IPS DF 4.7 (cell line): Measurements from ENCODE around the gene LRIF1.
A peak's percentile ranks its signal among the peaks of the same experiment; 100 is the strongest.
"Not testable (repeated sequence)": the region's sequence is repeated elsewhere in the genome, so short reads cannot be mapped to it uniquely, and the experiment has no call there.

Experiments used
- DNase-seq: peaks from one replicate; pipeline ENCODE4 v3.0.0-alpha.2; 2013; ENCODE audit warnings: low spot score; ENCODE audit errors: extremely low read depth

The LRIF1 gene, protein sequence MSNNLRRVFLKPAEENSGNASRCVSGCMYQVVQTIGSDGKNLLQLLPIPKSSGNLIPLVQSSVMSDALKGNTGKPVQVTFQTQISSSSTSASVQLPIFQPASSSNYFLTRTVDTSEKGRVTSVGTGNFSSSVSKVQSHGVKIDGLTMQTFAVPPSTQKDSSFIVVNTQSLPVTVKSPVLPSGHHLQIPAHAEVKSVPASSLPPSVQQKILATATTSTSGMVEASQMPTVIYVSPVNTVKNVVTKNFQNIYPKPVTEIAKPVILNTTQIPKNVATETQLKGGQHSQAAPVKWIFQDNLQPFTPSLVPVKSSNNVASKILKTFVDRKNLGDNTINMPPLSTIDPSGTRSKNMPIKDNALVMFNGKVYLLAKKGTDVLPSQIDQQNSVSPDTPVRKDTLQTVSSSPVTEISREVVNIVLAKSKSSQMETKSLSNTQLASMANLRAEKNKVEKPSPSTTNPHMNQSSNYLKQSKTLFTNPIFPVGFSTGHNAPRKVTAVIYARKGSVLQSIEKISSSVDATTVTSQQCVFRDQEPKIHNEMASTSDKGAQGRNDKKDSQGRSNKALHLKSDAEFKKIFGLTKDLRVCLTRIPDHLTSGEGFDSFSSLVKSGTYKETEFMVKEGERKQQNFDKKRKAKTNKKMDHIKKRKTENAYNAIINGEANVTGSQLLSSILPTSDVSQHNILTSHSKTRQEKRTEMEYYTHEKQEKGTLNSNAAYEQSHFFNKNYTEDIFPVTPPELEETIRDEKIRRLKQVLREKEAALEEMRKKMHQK

GRCh38 chr1:110963691-110964454, at the start of gene LRIF1:
LRIF1 (minus strand) TSS chr1:110963922; CDS start chr1:110963688, 234 bp downstream.
- DNase-seq = peak; percentile 94

DNA sequence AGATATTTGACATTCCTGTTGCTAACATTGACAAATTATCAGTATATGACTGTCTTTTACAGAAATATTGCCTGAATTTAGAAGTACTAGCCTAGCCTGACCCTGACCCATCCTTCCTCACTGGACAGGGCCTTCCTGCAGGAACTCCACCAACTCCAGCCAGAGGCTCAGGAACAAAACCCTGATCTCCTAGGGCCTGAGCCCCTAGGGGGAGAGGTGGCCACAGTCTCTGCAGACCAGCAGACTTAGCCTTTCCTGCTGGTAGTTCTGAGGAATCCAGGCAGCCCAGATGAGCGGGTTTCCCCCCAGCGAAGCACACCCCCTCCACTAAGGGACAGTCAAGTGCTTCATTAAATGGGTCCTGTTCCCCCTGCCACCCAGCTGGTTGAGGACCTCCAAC, 44.3 kb upstream of the LRIF1 start:
- no peak for DNase-seq

GRCh38 chr1:111006556-111006955, 42.8 kb upstream of the LRIF1 start:
- DNase-seq = no peak

DNA sequence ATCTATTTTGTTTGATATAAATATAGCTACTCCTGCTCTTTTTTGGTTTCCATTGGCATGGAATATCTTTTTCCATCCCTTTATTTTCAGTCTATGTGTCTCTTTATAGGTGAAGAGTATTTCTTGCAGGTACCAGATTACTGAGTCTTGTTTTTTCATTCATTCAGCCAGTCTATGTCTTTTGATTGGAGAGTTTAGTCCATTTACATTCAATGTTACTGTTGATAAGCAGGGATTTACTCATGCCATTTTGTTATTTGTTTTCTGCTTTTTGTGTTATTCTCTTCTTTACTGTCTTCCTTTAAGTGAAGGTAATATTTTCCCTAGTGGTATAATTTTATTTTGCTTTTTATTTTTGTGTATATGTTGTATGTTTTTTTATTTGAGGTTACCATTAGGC, 35.9 kb upstream of the LRIF1 start:
- DNase-seq = not testable (repeated sequence)

GRCh38 chr1:110992329-110992728, 28.6 kb upstream of the LRIF1 start:
- DNase-seq = not testable (repeated sequence)

GRCh38 chr1:110991295-110991694, 27.6 kb upstream of the LRIF1 start:
- not testable (repeated sequence) for DNase-seq

- no peak for DNase-seq
Observed at GRCh38 chr1:110990541-110990940, 26.8 kb upstream of the LRIF1 start.

- DNase-seq = no peak
Observed at GRCh38 chr1:110986407-110986891, 22.7 kb upstream of the LRIF1 start.

DNA sequence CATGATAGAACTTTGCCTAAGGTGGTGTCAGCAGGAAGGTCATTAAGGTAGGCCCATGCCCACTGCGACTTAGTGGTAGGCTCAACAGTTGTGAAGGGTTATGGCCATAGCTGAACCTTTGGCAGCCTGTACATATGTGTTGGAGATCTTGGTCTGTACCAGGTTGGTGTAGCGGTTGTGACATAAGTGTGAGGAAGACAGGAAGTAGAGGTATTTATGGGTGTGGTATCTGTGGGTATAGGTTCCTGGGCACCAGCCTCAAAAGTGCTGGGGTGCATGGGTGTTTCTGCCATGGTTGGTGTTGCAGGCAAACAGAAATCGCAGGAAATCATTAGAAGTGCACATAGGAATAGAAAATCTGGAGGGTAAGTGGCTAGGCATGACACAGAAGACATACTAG, 18.6 kb upstream of the LRIF1 start:
- no peak for DNase-seq

- no peak for DNase-seq
Observed at GRCh38 chr1:110979154-110979553, 15.4 kb upstream of the LRIF1 start.

DNA sequence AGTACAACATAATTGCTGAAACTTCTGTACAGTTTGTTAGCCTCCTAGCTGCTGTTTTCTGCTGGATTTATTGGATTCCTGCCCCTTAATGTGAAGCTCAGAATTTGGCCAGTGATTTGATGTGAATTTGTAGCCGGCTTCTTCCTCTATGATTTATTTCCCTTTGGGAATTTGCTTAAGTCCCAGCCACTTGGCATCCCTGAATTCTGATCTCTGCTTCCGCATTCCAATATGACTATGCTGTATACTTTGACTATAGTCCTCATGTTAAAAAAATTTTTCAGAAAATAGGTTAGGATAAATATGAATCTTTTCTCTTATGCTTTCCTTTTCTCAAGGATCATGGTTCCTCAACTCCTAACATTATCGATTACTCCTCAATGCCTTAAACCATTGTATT, 12.4 kb upstream of the LRIF1 start:
- DNase-seq = no peak

- no peak for DNase-seq
Observed at GRCh38 chr1:110975265-110975664, 11.5 kb upstream of the LRIF1 start.

DNA sequence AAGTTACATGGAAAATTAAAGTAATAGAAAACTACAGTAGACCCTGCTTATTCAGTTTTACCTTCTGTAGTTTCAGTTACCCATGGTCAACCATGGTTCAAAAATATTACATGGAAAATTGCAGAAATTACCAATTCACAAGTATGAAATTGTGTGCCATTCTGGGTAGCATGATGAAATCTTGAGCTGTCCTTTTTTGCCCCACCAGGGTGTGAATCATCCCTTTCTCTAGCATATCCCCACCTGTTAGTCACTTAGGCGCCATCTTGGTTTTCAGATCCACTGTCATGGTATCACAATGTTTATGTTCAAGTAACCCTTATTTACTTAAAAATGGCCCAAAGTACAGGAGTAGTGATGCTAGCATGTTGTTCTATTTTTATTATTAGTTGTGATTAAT, 3.5 kb upstream of the LRIF1 start:
- DNase-seq = no peak

GRCh38 chr1:110964455-110964903, 757 bp upstream of the LRIF1 start:
- no peak for DNase-seq

- no peak for DNase-seq
Observed at GRCh38 chr1:110962892-110963690, 631 bp downstream of the LRIF1 start.

DNA sequence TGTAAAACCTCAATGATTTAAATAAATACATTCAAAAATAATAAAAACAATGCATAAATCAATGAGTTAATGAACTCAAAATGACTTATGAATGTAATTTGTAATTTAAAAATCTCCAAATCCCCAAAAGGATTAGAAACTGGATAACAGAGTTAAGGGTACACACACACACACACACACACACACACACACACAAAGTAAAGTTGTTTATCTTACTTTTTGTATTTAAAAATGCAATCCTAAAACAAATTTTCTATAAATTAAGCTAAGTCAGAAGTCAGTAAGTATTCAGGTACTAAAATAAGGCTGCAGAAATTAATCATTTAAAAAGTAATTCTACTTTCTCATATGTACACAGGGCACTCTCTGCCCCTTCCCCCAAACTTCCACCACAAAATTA, 1.8 kb downstream of the LRIF1 start:
- DNase-seq = no peak

DNA sequence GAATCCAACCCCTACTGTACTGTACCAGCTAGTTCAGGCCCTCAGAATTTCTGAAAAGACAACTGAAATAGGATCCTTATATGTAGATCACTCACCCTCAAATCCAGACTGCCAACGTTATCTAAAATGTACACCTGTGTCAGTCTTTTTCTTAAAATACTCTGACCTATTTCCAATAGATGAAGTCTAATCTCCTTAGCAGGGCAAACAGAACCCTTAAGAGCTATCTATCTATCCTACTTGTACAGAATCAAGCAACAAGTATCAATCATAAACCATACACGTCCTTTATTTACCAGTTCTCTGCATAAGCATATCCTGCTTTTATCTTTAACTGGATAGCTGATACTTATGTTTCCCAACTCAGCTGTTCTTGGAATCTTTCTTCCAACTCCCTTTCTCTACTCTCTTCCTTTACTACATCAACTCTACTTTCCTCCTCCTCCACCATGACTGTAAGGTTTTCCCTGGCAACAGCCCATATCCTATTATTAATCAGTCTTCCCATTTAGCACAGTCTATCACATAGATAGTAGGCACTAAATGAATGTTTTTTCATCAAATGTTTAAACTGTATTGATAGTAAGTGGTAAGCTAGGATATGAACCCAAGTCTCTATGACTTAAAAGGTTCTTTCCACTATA, 2.8 kb downstream of the LRIF1 start:
- no peak for DNase-seq

GRCh38 chr1:110957798-110958197, 5.9 kb downstream of the LRIF1 start:
- DNase-seq = no peak

DNA sequence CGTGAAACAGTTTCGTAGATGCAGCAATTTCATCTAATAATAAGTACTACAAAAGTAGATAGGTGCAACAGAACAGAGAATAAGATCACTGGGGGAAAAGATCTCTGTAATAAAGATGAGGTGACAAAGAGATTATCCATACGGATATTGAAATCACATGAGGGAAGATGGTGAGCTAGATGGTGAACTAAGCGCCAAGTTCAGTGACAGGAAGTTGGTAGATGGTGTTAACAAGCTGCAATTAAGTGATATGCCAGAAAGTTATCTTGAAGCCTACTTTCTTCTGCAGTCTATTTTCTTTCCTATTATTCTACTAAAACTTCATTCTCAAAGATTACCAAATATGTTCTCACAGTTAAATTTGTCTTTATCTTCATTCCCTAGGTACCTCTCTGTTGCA, 7.1 kb downstream of the LRIF1 start:
- no peak for DNase-seq

DNA sequence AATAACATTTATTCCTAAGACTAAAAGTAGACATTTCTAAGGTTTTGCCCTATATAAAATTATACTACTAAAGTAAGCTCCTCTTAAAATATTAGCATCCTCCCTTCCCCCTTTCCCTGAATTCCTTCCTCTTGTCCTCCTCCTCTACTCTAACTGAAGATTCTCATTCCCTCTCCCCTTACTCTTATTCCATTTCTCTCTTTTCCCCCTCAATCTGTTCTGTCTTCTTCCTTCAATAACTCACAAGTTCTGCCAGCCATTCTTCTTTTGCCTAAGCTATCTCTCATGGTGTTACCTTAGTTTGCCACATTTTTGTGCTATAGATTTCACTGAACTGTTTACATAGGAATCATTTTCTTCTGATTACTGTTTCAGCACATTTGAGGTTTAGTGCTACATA, 10.7 kb downstream of the LRIF1 start:
- DNase-seq = no peak
